Left renal pelvis (tissue), 4 donors: ENCODE data around the gene TOP3B. TPM values are rescaled to one million over a fixed set of nuclear protein-coding genes. Genes with fewer than 3 reads are reported as not detected.

ENCODE experiments used
- DNase-seq, 4 donors: peaks; one replicate each; pipeline ENCODE4 v3.0.0-alpha.2; 2013; ENCODE audit warnings: low read depth in 4 of 4, low spot score in 3 of 4
- polyA plus RNA-seq, 4 donors: library from polyadenylated mRNA; unstranded; fragments of 120-200 nt; gene quantifications; one replicate each; pipeline ENCODE4 v1.2.1, GENCODE V29; 2013; ENCODE audit not compliant: insufficient read length in 4 of 4

Gene TOP3B
- polyA plus RNA-seq, 4 donors: 18.3 to 43.7 (median 23.6) TPM

DNA sequence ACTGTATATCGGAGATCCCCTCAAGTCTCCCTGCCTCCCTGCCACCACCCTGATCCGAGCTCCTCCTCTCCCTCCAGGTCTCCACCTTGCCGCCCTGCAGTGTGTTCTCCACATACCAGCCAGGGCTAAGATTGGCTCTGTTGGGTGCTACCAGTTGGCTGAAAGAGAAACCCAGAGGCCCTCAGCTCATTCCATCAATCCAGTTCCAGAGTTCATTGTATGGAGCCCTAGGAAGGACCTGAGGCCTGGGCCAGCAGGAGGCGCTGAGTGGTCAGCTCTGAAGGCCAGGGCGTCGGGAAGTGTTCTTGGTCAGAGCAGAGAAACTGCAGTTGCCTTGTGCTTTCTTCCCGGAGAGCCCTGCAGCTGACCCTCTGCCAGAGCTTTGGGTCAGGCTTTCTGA lies 2.2 kb upstream of the TOP3B start:
- no peak for DNase-seq

DNA sequence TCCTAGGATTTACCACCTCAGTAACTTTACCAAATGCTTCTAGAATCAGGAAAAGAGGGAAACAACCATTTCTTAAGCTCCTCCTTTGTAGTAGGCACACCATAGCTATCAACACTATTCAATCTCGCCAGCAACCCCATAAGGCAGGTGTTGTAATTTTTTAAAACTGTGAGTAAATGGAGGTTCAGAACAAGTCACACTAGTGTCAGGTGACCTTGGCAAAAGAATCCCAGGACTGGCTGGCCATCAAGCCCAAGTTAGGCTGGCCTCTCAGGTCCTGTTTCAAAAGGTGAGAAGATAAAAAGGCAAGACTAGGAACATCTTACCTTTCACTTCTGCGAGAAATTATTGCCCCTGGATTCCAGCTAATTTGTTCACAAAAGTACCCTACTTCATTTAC lies 713 bp downstream of the TOP3B start:
- DNase-seq: no peak

GRCh38 chr22:21980547-21980946 lies 2.0 kb downstream of the TOP3B start:
- no peak for DNase-seq

GRCh38 chr22:21978564-21979386 lies 3.8 kb downstream of the TOP3B start:
- no peak for DNase-seq

DNA sequence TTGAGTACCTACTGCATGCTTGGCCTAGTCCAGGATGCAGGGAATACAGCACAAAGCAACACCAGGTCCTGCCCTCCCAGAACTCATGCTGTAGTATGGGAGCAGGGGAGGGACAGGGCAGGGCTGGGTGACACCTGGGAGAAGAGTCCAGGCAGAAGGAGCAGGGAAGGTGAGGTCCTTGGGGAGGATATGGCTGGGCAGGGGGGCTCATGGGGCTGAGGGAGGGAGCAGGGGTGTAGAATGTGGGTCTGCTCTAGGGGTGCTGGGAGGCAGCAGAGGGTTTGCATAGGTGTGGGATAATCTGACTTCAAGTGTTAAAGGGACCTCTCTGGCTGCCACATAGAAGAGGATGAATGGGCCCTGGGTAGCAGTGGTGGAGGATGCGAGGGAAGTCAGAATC lies 4.8 kb downstream of the TOP3B start:
- DNase-seq: no peak

DNA sequence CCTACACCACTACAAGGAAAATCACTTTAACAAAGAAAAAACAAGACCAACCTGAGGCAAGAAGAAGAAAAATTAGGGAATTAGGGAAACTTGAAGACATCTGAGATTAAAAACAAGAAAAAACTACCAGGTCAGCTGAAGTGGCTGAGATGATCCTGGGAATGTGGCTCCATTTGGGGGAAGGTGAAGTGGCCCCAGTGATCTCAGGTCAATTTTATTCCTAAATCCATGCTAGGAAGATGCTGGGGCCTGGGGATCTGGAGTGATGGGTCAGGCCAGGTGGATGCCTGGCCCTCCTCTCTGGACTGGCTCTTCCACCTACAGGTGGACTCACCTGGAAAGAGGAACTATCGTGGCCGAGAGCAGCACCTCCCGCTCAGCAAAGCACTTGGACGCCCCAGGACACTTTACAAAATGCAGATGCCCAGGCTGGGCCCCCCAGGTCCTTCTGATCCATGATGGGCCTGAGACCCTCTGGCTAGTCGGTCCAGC lies 6.7 kb downstream of the TOP3B start:
- DNase-seq: no peak

GRCh38 chr22:21975273-21975672 lies 7.3 kb downstream of the TOP3B start:
- no peak for DNase-seq

DNA sequence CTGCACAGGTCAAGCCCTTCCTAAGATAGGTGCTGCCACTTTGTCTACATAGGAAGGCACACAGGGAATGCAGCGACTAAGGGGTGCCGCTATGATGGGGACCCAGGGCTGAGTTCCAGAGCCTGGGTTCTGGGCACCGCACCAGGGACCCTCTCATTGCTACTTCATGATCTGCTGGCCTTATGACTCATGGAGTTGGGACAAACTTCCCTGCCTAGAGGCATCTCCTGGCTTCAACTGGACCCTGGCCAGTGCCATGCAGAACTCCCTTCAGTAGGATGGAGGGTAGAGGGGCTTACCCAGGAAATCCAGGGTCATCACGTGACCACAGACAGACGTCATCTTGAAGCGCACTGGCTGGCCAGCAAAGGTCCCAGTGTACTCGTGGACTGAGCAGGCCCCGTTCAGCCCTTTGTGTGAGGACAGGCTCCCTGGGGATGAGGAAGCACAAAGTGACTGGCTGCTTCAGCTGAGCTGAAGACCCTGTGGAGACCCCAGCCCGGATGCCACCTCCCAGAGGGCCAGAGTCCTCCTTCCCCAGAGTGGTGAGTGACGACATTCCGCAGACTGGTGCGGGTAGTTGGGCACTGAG lies 8.4 kb downstream of the TOP3B start:
- DNase-seq: no peak

- no peak for DNase-seq
These were observed 9.8 kb downstream of the TOP3B start for GRCh38 chr22:21972806-21973205.

GRCh38 chr22:21972293-21972779 lies 10.3 kb downstream of the TOP3B start:
- DNase-seq: no peak

GRCh38 chr22:21971858-21972275 lies 10.7 kb downstream of the TOP3B start:
- DNase-seq: no peak

DNA sequence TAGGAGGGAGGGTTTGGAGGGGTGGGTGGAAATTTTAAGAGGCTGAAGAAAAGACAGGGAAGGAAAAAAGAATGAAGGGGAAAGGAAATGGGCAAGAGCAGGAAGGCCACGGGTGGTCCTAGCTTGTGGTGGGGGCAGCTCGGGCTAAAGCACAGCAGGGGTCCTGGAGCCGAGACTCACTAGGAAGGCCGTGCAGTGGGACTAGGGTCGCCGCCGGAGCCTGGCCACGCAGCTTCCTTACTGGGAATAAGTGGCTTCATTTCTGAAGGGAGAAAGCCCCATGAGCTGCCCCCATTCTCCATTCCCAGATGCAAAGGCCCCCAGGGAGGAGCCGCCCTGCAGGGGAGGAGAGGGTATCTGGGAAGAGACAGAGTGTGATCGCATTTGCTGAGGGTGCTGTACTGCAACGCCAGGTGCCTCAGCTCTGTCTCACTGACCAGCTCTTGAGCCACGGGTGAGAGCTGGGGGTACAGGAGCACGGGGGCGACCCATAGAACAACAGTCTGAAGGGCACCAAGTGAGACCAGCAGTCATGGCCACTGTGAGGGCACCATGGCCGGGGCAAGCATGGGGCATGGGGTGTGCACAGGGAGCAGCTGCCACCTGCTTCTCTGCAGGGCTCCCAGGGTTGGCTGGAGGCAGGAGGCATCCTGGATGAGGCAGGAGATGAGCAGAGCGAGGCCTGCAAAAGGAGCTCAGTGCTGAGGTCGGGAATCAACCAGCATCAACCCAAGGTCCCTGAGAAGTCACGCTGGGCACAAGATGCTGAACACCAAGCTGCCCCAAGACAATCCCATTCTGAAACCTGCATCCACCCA lies 11.6 kb downstream of the TOP3B start:
- no peak for DNase-seq

DNA sequence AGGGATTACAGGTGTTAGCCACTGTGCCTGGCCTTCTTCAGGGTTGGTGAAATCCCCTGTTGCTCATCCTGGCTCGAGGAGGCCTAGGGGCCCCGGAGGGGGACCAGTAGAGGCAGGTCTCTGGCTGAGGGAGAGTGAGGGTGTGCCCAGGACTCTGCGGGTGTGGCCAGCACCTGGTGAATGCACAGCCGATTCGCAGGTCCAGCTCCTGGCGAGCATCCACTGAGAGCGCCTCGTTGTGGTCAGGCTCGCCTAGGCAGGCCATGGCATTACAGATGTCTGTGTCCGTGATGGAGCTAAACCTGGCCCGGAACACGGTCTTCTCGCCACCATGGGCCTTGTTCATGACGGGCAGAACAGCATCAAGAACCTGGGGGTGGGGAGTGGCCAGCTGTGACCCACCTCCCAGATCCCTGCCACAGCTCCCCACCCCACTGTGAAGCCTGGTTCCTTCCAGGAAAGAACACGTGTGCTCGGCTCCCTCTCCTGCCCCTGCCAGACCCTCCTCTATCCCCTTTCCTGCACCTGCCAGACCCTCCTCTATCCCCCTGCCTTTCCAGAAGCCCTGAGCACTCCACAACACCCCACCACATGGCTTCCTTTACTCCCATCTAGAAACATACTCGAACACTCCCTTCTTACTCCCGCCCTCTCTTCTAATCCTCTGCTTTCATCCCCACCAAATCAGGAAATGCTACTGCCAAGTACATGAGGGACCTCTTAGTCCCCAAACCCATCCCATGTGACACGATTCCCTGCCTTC lies 12.4 kb downstream of the TOP3B start:
- DNase-seq: no peak

- DNase-seq: no peak
These were observed 14.0 kb downstream of the TOP3B start for GRCh38 chr22:21968452-21969129.

GRCh38 chr22:21967693-21968271 lies 14.8 kb downstream of the TOP3B start:
- no peak for DNase-seq

DNA sequence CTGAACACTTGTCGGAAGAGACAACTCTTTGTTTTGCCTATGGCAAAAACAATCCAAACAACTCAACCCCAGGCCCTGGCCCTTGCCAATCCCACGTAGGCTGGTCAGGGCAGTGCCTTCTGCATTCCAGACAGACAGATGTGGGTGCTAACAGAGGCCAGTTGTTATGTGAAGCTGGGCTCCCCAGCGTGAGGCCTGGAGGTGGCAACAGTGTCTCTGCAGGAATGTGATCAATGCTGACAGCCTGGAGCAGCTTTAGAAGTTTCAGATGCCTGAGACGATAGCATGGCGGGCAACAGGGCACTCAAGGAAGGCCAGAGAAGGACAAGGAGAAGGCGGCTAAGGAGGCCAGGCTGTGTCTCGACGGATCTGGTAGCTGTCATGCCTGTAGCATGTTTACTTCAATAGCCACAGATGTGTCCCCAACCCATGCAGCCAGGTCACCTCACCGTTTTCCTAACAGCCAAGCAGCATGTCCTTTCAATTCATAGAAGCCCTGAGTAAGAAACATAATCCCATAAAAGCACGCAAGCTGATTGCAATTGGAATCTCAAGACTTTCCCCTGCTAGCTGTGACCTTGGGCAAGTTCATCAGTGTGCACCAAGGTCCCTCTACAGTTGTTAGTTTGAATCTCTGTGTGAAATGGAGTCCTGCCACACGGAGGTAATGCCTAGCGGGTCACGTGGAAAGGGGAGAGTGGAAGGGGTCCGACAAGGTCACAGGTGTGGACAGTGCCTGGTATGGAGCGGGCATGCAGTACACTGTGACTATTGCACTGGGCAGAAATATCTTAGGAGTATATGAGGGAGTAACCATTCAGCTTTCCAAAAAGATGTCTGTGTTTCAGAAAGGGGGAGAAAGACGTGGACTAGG lies 15.7 kb downstream of the TOP3B start:
- DNase-seq: no peak

DNA sequence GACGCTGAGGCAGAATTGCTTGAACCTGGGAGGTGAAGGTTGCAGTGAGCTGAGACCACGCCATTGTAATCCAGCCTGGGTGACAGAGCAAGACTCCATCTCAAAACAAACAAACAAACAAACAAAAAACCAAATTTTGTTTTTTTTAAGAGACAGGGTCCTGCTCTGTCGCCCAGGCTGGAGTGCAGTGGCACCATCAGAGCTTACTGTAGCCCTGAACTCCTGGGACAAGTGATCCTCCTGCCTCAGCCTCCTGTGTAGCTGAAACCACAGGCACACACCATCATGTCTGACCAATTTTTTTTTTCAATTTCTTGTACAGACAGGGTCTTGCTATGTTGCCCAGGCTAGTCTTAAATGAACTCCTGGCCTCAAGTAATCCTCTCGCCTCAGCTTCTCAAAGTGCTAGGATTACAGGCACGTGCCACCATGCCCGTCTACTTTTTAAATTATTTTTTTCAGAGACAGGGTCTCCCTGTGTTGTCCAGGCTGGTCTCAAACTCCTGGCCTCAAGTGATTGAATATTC lies 16.8 kb downstream of the TOP3B start:
- no peak for DNase-seq

DNA sequence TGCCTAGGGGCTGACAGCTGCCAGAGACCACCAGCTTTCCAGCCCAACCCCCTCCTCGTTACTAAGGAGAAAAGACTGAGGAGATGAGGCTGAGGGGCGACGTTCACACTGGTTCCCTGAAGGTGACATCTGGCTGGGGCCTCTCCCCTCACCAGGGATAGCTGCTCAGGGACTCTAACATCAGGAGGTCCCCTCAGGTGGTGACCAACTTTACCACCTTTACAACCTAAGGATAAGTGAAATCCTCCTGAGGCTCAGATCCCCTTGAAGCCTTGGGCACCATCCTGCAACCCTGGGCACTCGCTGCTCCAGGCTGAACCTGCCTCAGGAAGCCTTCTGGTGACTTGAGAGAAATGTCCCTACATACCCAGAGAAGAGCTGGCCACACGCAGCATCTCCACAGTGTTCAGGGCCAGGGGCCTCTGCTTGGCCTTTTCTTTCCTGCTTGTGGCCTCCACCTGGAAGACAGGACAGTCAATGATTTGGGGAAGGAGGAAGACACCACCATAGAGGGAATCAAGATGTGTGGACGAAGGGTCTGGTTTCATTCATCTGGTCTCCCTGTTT lies 17.6 kb downstream of the TOP3B start:
- no peak for DNase-seq
